Right lobe of liver (tissue), 4 donors: Measurements from ENCODE around the gene RPL7L1.

Source experiments
- CTCF ChIP-seq, 4 donors: fragments of 200-600 bp in 3 of 4; fragments of 450-650 bp in 1 of 4; IDR thresholded peaks; one replicate each; pipeline versions ENCODE4 v1.5.1 to v1.8.0; 2016 to 2022; ENCODE audit warnings: antibody characterized with exemption in 4 of 4, mild to moderate bottlenecking in 2 of 4
- POLR2A ChIP-seq: fragments of 450-650 bp; IDR thresholded peaks from one replicate; pipeline ENCODE4 v1.6.1; 2017; ENCODE audit warnings: antibody characterized with exemption, mild to moderate bottlenecking
- donor health status: DM: no; HTN: no; CAD: no.
- donor health status: DM: no; HTN: no; CAD: no.
- donor health status: DM: no; HTN: yes; CAD: no.

DNA sequence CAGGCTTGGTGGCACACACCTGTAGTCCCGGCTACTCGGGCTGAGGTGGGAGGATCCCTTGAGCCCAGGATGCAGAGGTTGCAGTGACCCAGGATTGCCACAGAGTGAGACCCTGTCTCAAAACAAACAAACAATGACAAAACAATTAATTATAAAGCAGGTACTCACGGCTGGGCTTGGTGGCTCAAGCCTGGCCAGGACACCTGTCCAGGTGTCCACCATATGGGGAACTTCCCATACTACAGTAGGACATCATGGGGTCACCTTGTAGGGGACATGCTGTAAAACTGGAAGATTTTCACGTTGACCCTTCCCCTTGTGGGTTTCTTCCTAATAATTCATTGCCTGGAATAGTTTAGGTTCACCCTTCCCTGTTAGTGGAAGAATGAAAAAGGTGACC, 30.7 kb upstream of the RPL7L1 start:
- TF ChIP-seq CTCF (IDR thresholded peaks at IDR 0.05) (no peak), POLR2A (no peak)
